Amniotic epithelial cell (primary cell): ENCODE results near the gene HOGA1.
"Not testable (repeated sequence)": the region's sequence is repeated elsewhere in the genome, so short reads cannot be mapped to it uniquely, and the experiment has no call there.

Experiments used
- DNase-seq: peaks from one replicate; pipeline ENCODE4 v3.0.0-alpha.2; 2010; ENCODE audit warnings: low read depth

HOGA1 gene

GRCh38 chr10:97555541-97555940 is 28.6 kb upstream of the HOGA1 start:
- DNase-seq, result not testable (repeated sequence)

GRCh38 chr10:97560731-97561381 is 23.3 kb upstream of the HOGA1 start:
- DNase-seq, result not testable (repeated sequence)

DNA sequence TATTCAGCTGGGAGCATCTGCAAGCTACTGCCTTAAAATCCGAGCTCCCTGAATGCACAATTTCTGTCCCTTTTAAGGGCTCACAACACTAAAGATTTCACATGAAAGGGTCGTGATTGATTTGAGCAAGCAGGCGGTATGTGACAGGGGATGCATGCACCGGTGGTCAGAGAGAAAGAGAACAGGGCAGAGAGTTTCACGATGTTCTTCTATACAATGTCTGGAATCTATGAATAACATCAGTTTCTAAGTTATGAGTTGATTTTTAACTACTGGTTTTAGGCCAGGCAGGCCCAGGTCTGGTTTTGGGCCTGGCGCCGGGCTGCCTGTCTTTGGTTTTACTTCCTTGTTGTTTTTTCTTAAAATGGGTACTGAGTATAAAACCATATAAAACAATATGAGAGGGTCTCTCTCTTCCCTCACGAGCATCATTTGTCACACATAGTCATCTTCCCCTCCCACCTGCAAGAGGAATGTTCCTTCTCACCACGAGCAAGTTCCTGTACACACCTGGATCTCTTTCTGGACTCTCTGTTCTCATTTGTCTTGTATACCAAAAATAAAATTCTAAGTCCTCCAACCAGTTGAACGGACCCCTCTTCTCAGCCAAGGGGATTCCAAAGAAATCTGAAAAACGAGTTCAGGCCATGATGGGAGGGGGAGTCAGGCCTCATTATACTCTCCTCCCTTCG is 22.7 kb upstream of the HOGA1 start:
- DNase-seq, result not testable (repeated sequence)

GRCh38 chr10:97562329-97562728 is 21.9 kb upstream of the HOGA1 start:
- not testable (repeated sequence) for DNase-seq

- DNase-seq, result no peak
These were observed 20.9 kb upstream of the HOGA1 start for GRCh38 chr10:97563337-97563736.

GRCh38 chr10:97564776-97565175 is 19.4 kb upstream of the HOGA1 start:
- DNase-seq, result peak; percentile 74

- no peak for DNase-seq
These were observed 17.7 kb upstream of the HOGA1 start for GRCh38 chr10:97566336-97566996.

DNA sequence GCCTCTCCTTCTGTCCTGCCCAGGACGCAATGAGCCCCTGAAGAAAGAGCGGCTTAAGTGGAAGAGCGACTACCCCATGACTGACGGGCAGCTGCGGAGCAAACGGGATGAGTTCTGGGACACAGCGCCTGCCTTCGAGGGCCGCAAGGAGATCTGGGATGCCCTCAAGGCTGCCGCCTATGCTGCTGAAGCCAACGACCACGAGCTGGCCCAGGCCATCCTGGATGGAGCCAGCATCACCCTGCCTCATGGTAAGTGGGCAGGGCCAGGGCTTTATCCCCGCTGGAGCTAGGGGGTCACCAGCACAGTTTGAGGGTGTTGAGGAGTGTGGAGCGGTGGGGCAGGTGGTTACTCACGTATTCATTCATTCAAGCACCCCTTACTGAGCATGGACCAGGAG is 16.3 kb upstream of the HOGA1 start:
- DNase-seq, result no peak

GRCh38 chr10:97570146-97570788 is 13.9 kb upstream of the HOGA1 start:
- DNase-seq, result no peak

- DNase-seq, result no peak
These were observed 13.3 kb upstream of the HOGA1 start for GRCh38 chr10:97570789-97571471.

GRCh38 chr10:97571622-97572021 is 12.6 kb upstream of the HOGA1 start:
- no peak for DNase-seq

DNA sequence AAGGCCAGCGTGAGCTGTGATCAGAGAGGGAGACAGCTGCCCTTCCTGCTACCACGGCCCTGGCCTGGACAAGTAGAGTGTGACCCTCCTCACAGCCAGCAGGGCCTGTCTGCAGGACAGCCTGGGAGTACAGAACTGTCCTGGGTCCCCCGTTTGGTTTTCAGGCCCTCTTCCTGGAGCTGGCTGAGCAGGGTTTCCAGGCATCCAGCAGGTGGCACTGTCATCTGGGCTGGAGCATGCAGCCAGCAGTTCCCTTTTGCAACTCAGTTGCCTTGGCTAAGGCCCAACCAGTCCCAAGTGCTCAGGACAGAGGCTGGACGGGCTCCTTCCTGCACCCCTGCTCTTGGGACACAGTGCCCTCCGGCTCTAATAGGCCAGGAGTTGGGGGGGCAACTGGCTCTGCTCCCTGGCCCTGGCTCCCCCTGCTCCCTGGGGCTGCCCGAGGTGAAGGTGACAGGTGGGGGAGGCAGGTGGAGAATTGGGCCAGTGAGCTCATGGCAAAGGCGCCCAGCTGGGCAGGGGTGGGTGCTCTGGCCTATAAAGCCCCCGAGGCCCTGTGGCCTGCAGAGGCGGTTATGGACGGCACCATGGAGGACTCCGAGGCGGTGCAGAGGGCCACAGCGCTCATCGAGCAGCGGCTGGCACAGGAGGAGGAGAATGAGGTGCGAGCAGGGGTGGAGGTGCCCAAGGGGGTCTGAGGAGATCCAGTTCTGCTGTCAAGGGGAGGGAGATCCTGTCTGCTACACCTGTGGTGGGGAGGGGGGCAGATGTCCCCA is 11.8 kb upstream of the HOGA1 start, which contains the start of gene ANKRD2:
TSS of gene ANKRD2 (plus strand) at position 566 of the 776 bp plus-strand sequence. CDS start at position 576, 10 bp downstream.
- peak; percentile 69 for DNase-seq

- no peak for DNase-seq
These were observed 11.2 kb upstream of the HOGA1 start for GRCh38 chr10:97573021-97573420.

- DNase-seq, result no peak
These were observed 10.5 kb upstream of the HOGA1 start for GRCh38 chr10:97573672-97574071.

DNA sequence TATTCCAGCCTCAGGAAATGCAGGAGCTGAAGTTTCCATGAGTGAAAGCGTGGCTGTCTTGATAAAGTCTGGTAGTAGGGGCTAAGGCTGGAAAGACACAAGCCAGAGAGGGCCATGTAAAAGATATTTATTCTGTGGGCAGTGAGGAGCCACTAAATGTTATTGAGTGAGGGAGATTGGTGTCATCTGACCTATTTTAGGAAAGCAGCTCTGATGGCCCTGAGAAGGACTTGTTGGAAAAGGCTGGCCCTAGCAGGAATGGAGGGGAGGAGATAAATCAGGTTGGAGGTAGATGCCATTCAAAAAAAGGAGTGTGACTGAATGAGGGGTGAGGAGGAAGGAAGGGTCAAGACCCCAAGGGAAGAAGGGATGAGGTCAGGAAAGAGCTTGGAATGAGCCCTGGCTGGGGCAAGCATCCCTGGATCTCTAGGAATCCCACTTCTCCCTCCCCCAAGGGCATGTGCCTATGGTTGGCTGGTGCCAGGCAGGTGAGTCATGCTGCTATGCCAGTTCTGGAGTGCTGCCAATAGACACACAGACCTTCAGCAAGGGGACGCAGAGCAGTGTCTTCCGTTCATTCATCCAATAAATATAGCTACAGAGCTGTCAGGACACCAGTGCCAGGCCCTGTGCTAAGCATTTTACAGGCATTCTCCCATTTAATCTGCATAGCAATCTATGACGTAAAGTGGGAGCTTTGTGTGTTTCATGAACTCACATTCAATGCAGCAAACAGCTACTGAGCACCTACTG is 9.6 kb upstream of the HOGA1 start:
- DNase-seq, result peak; percentile 88

GRCh38 chr10:97575127-97575668 is 9.0 kb upstream of the HOGA1 start:
- DNase-seq, result peak; percentile 55

DNA sequence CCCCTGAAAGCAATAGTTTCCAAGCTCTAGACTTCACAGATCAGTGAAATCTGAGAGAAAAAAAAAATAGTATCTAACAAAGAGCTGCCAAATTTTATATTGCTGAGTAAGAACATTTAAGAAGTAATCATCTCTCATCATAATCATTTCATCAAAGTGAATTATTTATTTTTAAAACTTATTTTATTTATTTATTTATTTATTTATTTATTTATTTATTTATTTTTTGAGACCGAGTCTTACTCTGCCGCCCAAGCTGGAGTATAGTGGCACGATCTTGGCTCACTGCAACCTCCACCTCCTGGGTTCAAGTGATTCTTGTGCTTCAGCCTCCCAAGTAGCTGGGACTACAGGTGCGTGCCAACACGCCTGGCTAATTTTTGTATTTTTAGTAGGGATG is 7.7 kb upstream of the HOGA1 start:
- DNase-seq, result not testable (repeated sequence)

DNA sequence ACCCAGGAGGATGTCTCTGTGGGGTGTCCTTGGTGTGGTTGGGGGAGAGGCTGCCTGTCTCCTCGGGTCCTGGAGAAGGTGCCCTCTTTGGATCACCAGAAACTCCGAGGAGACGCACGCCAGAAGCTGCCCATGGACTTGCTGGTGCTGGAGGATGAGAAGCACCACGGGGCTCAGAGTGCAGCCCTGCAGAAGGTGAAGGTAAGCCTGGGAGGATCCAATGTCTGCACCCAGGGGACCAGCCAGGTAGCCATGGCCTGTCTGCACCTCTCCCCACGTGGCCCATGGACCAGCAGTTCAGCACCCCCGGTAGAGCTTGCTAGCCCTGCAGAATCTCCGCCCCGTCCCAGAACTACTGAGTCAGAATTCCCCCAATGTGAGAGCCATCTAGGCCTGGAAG is 6.5 kb upstream of the HOGA1 start:
- DNase-seq, result no peak

DNA sequence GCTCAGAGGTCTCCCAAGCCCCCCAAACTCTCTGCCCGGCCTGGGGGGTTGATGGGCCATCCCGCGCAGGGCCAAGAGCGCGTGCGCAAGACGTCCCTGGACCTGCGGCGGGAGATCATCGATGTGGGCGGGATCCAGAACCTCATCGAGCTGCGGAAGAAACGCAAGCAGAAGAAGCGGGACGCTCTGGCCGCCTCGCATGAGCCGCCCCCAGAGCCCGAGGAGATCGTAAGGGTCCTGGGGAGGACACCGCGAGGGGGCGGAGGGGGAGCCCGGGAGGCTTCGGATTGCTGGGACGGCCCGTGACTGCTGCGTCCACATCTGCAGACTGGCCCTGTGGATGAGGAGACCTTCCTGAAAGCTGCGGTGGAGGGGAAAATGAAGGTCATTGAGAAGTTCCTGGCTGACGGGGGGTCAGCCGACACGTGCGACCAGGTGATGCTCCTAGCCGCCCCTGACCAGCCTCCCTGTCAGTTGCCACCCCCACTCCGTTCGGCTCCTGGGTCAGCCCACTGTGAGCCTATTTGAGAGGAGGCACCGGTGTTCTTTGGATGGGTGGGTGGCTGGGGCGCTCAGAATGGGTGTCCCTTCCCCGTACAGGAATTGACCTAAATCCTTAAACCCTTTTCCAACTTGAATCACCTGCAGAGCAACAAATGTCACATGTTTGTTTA is 5.9 kb upstream of the HOGA1 start:
- no peak for DNase-seq
